ENCODE results near the gene GNAQ. TPM values are rescaled to one million over a fixed set of nuclear protein-coding genes. Genes with fewer than 3 reads are reported as not detected.

The GNAQ gene
- total and polyA plus RNA-seq, 2 of the 4 experiments (the other 2 are of a cell fraction): 23.1 to 50.7 TPM

DNA sequence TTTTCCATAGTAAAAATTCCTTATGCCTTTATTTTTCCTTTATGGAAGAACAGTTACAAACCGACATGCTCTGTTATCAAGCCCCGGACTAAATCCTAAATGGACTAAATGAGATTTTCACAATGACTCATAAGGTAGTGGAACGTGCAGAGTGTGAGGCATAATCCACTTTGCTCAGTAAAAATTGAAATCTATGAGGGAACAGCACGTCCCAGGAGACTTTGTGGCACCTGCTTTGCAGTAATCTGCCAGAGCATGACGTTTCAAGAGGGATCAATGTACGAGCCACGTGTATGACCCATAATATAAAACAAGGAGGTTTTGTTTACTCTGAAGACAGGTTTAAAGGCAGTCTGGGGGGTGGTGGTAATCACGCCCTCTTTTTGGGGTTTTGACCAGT, 299.7 kb downstream of the GNAQ start:
- in situ Hi-C loops (cut with MboI; ENCODE audit: low sequenced_read_pairs): no loop called here
- Histone ChIP-seq H2AFZ (replicated peaks; ENCODE audit: low read length, poor library complexity) (no peak overlapping the region), H2AK9ac (replicated peaks; ENCODE audit: low read depth, low read length, poor library complexity) (no peak overlapping the region), H2AK5ac (ENCODE audit: low read depth, low read length) (no peak overlapping the region), H3K14ac (replicated peaks; ENCODE audit: low read depth, low read length) (no peak overlapping the region), H3K56ac (ENCODE audit: extremely low read depth, insufficient read depth, low read length) (no peak overlapping the region), H3K36me3 (ENCODE audit: control insufficient read depth, insufficient read depth, low read length) (peaks cover 10% of the 10 kb centered on the region), H3K27me3 (ENCODE audit: control insufficient read depth, insufficient read depth, low read length) (no peaks in the 10 kb centered on the region), H2BK5ac (ENCODE audit: low read depth, low read length, poor library complexity, severe bottlenecking) (no peak overlapping the region), H3K9me3 (ENCODE audit: control insufficient read depth, insufficient read depth, low read length) (no peaks in the 10 kb centered on the region), H4K91ac (ENCODE audit: insufficient read depth, low read depth, low read length) (no peak overlapping the region), H4K8ac (ENCODE audit: low read depth in 2 of 2, low read length in 2 of 2) (no peak overlapping the region), H3K18ac (ENCODE audit: low read depth, low read length) (no peak overlapping the region), H2BK120ac (ENCODE audit: low read depth, low read length) (no peak overlapping the region), H3K4me2 (ENCODE audit: low read depth, low read length) (no peak overlapping the region), H2BK20ac (ENCODE audit: low read depth, low read length) (no peak overlapping the region), H3K4ac (ENCODE audit: low read depth, low read length) (no peak overlapping the region), H3K4me1 (ENCODE audit: control insufficient read depth, insufficient read depth, low read length) (peaks cover 5% of the 10 kb centered on the region), H3K4me3 (ENCODE audit: insufficient read depth, low read depth, low read length) (no peak overlapping the region), H4K20me1 (ENCODE audit: insufficient read depth, low read length) (no peaks in the 10 kb centered on the region), H3K9ac (ENCODE audit: low read depth, low read length) (no peak overlapping the region), H3K27ac (ENCODE audit: insufficient read depth, low read length) (no peak overlapping the region), H3K79me1 (ENCODE audit: low read depth in 1 of 2, low read length in 2 of 2) (peaks cover 5 to 14% of the 10 kb centered on the region in 2 experiments; a peak in 2 of 4 replicates), H2BK15ac (ENCODE audit: low read depth, low read length) (no peak overlapping the region), H3K23ac (ENCODE audit: low read depth, low read length) (no peak overlapping the region), H4K5ac (ENCODE audit: low read depth, low read length) (no peak overlapping the region), H3K9me1 (ENCODE audit: insufficient read depth, low read length) (peaks cover 8% of the 10 kb centered on the region)
- 77% methylated on average over 3 of the region's 8 CpGs; no CpG with 5 or more reads in 1 of the 2 experiments for WGBS, 2 experiments (ENCODE audit: extremely low coverage in 2 of 2, insufficient read length in 1 of 2)
- no TSS peak for BruUV-seq (replicated peaks)
- intact Hi-C loops (cut with micrococcal nuclease): no loop called here
- dilution Hi-C loops (cut with HindIII; ENCODE audit: low sequenced_read_pairs, unreplicated experiment): no loop called here
- ATAC-seq (ENCODE audit: low read depth) (no peak), DNase-seq (no peak)
- ChIA-PET POLR2A (ENCODE audit: unreplicated experiment) (no interaction called here), CTCF (no interaction called here)
- TF ChIP-seq SMC3 (IDR thresholded peaks at IDR 0.05; ENCODE audit: low read depth, low read length) (no peak), BHLHE40 (IDR thresholded peaks at IDR 0.05; ENCODE audit: low read depth, low read length) (no peak), CHD1 (IDR thresholded peaks at IDR 0.05; ENCODE audit: low read depth, low read length) (no peak), FOS (IDR thresholded peaks at IDR 0.05; ENCODE audit: low read depth, low read length) (no peak)
- TF ChIP-seq, protein P1, sequence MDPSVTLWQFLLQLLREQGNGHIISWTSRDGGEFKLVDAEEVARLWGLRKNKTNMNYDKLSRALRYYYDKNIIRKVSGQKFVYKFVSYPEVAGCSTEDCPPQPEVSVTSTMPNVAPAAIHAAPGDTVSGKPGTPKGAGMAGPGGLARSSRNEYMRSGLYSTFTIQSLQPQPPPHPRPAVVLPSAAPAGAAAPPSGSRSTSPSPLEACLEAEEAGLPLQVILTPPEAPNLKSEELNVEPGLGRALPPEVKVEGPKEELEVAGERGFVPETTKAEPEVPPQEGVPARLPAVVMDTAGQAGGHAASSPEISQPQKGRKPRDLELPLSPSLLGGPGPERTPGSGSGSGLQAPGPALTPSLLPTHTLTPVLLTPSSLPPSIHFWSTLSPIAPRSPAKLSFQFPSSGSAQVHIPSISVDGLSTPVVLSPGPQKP (IDR thresholded peaks at IDR 0.05; ENCODE audit: borderline replicate concordance, low read depth, low read length): no peak
- TF ChIP-seq, protein P2, sequence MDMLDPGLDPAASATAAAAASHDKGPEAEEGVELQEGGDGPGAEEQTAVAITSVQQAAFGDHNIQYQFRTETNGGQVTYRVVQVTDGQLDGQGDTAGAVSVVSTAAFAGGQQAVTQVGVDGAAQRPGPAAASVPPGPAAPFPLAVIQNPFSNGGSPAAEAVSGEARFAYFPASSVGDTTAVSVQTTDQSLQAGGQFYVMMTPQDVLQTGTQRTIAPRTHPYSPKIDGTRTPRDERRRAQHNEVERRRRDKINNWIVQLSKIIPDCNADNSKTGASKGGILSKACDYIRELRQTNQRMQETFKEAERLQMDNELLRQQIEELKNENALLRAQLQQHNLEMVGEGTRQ (IDR thresholded peaks at IDR 0.05; ENCODE audit: low read depth, low read length): no peak

Measured in IMR-90 (cell line).